Right forelimb (tissue), 1 donor: Measurements from ENCODE around the gene FXN.
"Not testable (repeated sequence)": the region's sequence is repeated elsewhere in the genome, so short reads cannot be mapped to it uniquely, and the experiment has no call there.

ENCODE experiments used
- DNase-seq: peaks from one replicate; pipeline ENCODE4 v3.0.0-alpha.2; 2018

The FXN gene

GRCh38 chr9:69027355-69028097 is 8.0 kb upstream of the FXN start:
- no peak for DNase-seq

- DNase-seq: no peak
Observed at GRCh38 chr9:69028754-69029153, 6.8 kb upstream of the FXN start.

- DNase-seq: no peak
Observed at GRCh38 chr9:69029535-69029934, 6.0 kb upstream of the FXN start.

- no peak for DNase-seq
Observed at GRCh38 chr9:69030851-69031645, 4.5 kb upstream of the FXN start.

GRCh38 chr9:69034071-69034470 is 1.5 kb upstream of the FXN start:
- DNase-seq: no peak

GRCh38 chr9:69036309-69036708 is 757 bp downstream of the FXN start:
- DNase-seq: no peak

- no peak for DNase-seq
Observed at GRCh38 chr9:69036799-69037198, 1.2 kb downstream of the FXN start.

GRCh38 chr9:69040646-69041045 is 5.1 kb downstream of the FXN start:
- no peak for DNase-seq

- DNase-seq: no peak
Observed at GRCh38 chr9:69044240-69045219, 9.0 kb downstream of the FXN start.

GRCh38 chr9:69045821-69046220 is 10.3 kb downstream of the FXN start:
- DNase-seq: no peak

GRCh38 chr9:69046723-69047122 is 11.2 kb downstream of the FXN start:
- no peak for DNase-seq

- DNase-seq: no peak
Observed at GRCh38 chr9:69047371-69047770, 11.8 kb downstream of the FXN start.

GRCh38 chr9:69049094-69049493 is 13.5 kb downstream of the FXN start:
- no peak for DNase-seq

GRCh38 chr9:69050936-69051335 is 15.4 kb downstream of the FXN start:
- not testable (repeated sequence) for DNase-seq

- no peak for DNase-seq
Observed at GRCh38 chr9:69054989-69055388, 19.4 kb downstream of the FXN start.

GRCh38 chr9:69056191-69056815 is 20.8 kb downstream of the FXN start:
- DNase-seq: no peak

- no peak for DNase-seq
Observed at GRCh38 chr9:69058101-69058500, 22.5 kb downstream of the FXN start.

- DNase-seq: no peak
Observed at GRCh38 chr9:69060766-69061165, 25.2 kb downstream of the FXN start.

- DNase-seq: no peak
Observed at GRCh38 chr9:69062195-69062594, 26.6 kb downstream of the FXN start.

GRCh38 chr9:69063839-69064238 is 28.3 kb downstream of the FXN start:
- no peak for DNase-seq

GRCh38 chr9:69065660-69066059 is 30.1 kb downstream of the FXN start:
- DNase-seq: no peak

GRCh38 chr9:69066955-69067354 is 31.4 kb downstream of the FXN start:
- DNase-seq: no peak

- no peak for DNase-seq
Observed at GRCh38 chr9:69070201-69070600, 34.6 kb downstream of the FXN start.
